ENCODE measurements around the gene CAMK1G.
A peak's percentile ranks its signal among the peaks of the same experiment; 100 is the strongest.

CAMK1G gene

GRCh38 chr1:209643285-209644020 lies 59.9 kb downstream of the CAMK1G start:
- no peak for DNase-seq

GRCh38 chr1:209645574-209646452 lies 62.3 kb downstream of the CAMK1G start:
- no peak for DNase-seq

- DNase-seq = no peak
Observed at GRCh38 chr1:209646558-209646957, 63.0 kb downstream of the CAMK1G start.

GRCh38 chr1:209647156-209647555 lies 63.6 kb downstream of the CAMK1G start:
- DNase-seq = no peak

- DNase-seq = no peak
Observed at GRCh38 chr1:209648346-209648745, 64.8 kb downstream of the CAMK1G start.

GRCh38 chr1:209648931-209649776 lies 65.6 kb downstream of the CAMK1G start:
- DNase-seq = no peak

GRCh38 chr1:209650454-209650853 lies 66.9 kb downstream of the CAMK1G start:
- no peak for DNase-seq

- peak; percentile 88 for DNase-seq
Observed at GRCh38 chr1:209651138-209651587, 67.6 kb downstream of the CAMK1G start.

- DNase-seq = no peak
Observed at GRCh38 chr1:209652121-209652735, 68.7 kb downstream of the CAMK1G start, which contains the start of gene LAMB3. Gene LAMB3, minus strand, starts transcription at chr1:209652425. Its CDS starts 1,481 bp downstream, at chr1:209650944.

- DNase-seq = peak; percentile 85
Observed at GRCh38 chr1:209652873-209653401, 69.4 kb downstream of the CAMK1G start.

GRCh38 chr1:209653915-209654351 lies 70.4 kb downstream of the CAMK1G start:
- DNase-seq = no peak

- no peak for DNase-seq
Observed at GRCh38 chr1:209655411-209656231, 72.1 kb downstream of the CAMK1G start.

- no peak for DNase-seq
Observed at GRCh38 chr1:209657140-209657879, 73.8 kb downstream of the CAMK1G start.

- no peak for DNase-seq
Observed at GRCh38 chr1:209657918-209658317, 74.4 kb downstream of the CAMK1G start.

GRCh38 chr1:209659909-209660308 lies 76.4 kb downstream of the CAMK1G start:
- DNase-seq = no peak

GRCh38 chr1:209661071-209661470 lies 77.6 kb downstream of the CAMK1G start:
- DNase-seq = no peak

- DNase-seq = no peak
Observed at GRCh38 chr1:209662879-209663327, 79.4 kb downstream of the CAMK1G start.
